Measurements from ENCODE around the gene PRSS53. TPM values are rescaled to one million over a fixed set of nuclear protein-coding genes. Genes with fewer than 3 reads are reported as not detected.

The PRSS53 gene
- total RNA-seq, 1 donor from 2014 or later = 1.2 TPM

GRCh38 chr16:31134091-31134571, 45.4 kb upstream of the PRSS53 start:
- DNase-seq = no peak
- Histone ChIP-seq H3K4me3 (no peak overlapping the region), H3K27me3 (ENCODE audit: low read depth) (no peaks in the 10 kb centered on the region), H3K36me3 (peaks cover 43% of the 10 kb centered on the region), H3K9me3 (replicated peaks) (no peaks in the 10 kb centered on the region), H3K4me1 (peaks cover 40% of the 10 kb centered on the region), H3K27ac (replicated peaks) (no peak overlapping the region)
- intact Hi-C loops (cut with micrococcal nuclease) = no loop called here
- TF ChIP-seq, protein P1, sequence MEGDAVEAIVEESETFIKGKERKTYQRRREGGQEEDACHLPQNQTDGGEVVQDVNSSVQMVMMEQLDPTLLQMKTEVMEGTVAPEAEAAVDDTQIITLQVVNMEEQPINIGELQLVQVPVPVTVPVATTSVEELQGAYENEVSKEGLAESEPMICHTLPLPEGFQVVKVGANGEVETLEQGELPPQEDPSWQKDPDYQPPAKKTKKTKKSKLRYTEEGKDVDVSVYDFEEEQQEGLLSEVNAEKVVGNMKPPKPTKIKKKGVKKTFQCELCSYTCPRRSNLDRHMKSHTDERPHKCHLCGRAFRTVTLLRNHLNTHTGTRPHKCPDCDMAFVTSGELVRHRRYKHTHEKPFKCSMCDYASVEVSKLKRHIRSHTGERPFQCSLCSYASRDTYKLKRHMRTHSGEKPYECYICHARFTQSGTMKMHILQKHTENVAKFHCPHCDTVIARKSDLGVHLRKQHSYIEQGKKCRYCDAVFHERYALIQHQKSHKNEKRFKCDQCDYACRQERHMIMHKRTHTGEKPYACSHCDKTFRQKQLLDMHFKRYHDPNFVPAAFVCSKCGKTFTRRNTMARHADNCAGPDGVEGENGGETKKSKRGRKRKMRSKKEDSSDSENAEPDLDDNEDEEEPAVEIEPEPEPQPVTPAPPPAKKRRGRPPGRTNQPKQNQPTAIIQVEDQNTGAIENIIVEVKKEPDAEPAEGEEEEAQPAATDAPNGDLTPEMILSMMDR (IDR thresholded peaks at IDR 0.05; ENCODE audit: borderline replicate concordance) = no peak

- TF ChIP-seq, protein P1 (IDR thresholded peaks at IDR 0.05; ENCODE audit: borderline replicate concordance) = no peak
- H3K4me1 ChIP-seq = peaks cover 40% of the 10 kb centered on the region
- no peak overlapping the region for H3K4me3 ChIP-seq
- no peaks in the 10 kb centered on the region for H3K9me3 ChIP-seq (replicated peaks)
- no peak for DNase-seq
- H3K27me3 ChIP-seq (ENCODE audit: low read depth) = no peaks in the 10 kb centered on the region
- no peak overlapping the region for H3K27ac ChIP-seq (replicated peaks)
- H3K36me3 ChIP-seq = peaks cover 48% of the 10 kb centered on the region
- intact Hi-C loops (cut with micrococcal nuclease) = no loop called here
Measured at GRCh38 chr16:31133046-31133501, 44.3 kb upstream of the PRSS53 start.

- DNase-seq = no peak
- TF ChIP-seq, protein P1 (IDR thresholded peaks at IDR 0.05; ENCODE audit: borderline replicate concordance) = no peak
- H3K4me3 ChIP-seq = no peak overlapping the region
- peaks cover 55% of the 10 kb centered on the region for H3K36me3 ChIP-seq
- H3K27ac ChIP-seq (replicated peaks) = no peak overlapping the region
- H3K9me3 ChIP-seq (replicated peaks) = no peaks in the 10 kb centered on the region
- intact Hi-C loops (cut with micrococcal nuclease) = no loop called here
- H3K27me3 ChIP-seq (ENCODE audit: low read depth) = no peaks in the 10 kb centered on the region
- peaks cover 40% of the 10 kb centered on the region for H3K4me1 ChIP-seq
Measured at GRCh38 chr16:31132303-31132979, 43.7 kb upstream of the PRSS53 start.

DNA sequence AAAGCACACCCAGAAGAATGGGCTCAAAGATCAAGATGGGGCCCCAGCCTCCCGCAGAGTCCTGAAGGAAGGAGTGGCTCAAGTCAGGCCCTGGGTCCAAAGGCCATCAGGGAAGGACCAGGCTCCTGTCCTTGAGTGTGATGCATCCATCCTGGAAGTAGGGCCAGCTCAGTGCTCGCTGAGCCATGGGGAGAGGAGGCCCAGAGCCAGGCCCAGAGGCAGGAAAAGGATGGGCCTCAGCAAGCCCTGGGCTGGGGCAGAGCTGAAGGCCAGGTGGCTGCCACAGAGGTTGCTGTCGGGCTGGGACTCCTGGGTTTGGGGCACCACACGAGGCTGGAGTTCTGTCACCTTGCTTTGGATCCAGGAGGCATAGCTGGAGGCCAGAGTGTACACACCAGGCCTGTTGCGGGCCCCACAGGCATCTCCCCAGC, 43.1 kb upstream of the PRSS53 start:
- no peaks in the 10 kb centered on the region for H3K27me3 ChIP-seq (ENCODE audit: low read depth)
- peaks cover 61% of the 10 kb centered on the region for H3K36me3 ChIP-seq
- no peaks in the 10 kb centered on the region for H3K9me3 ChIP-seq (replicated peaks)
- no peak overlapping the region for H3K4me3 ChIP-seq
- H3K4me1 ChIP-seq = peaks cover 40% of the 10 kb centered on the region
- TF ChIP-seq, protein P1 (IDR thresholded peaks at IDR 0.05; ENCODE audit: borderline replicate concordance) = no peak
- no peak for DNase-seq
- no peak overlapping the region for H3K27ac ChIP-seq (replicated peaks)
- intact Hi-C loops (cut with micrococcal nuclease) = no loop called here

DNA sequence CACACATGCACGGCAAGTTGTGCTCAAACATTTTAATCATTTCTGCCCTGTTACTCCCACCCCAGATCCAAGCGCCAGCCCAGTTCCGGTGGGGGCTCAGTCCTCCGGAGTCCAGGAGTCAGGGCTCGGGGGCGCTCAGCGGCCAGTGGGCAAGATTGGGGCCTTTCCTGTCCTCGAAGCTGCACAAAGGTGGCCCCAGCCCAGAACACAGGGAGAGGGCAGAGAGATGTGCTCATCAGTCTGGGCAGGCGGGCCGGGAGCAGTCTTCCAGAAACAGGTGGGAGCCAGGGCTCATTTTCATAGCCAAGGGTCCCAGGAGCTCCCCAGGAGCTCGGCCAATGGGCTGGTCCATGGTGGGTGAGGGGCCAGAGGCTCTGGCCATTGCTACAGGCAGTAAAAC, 42.7 kb upstream of the PRSS53 start:
- Histone ChIP-seq H3K4me1 (peaks cover 40% of the 10 kb centered on the region), H3K36me3 (peaks cover 62% of the 10 kb centered on the region), H3K9me3 (replicated peaks) (no peaks in the 10 kb centered on the region), H3K4me3 (no peak overlapping the region), H3K27ac (replicated peaks) (no peak overlapping the region), H3K27me3 (ENCODE audit: low read depth) (no peaks in the 10 kb centered on the region)
- TF ChIP-seq, protein P1 (IDR thresholded peaks at IDR 0.05; ENCODE audit: borderline replicate concordance) = no peak
- intact Hi-C loops (cut with micrococcal nuclease) = no loop called here
- no peak for DNase-seq
